ENCODE measurements around the gene CYTH1.

The CYTH1 gene

DNA sequence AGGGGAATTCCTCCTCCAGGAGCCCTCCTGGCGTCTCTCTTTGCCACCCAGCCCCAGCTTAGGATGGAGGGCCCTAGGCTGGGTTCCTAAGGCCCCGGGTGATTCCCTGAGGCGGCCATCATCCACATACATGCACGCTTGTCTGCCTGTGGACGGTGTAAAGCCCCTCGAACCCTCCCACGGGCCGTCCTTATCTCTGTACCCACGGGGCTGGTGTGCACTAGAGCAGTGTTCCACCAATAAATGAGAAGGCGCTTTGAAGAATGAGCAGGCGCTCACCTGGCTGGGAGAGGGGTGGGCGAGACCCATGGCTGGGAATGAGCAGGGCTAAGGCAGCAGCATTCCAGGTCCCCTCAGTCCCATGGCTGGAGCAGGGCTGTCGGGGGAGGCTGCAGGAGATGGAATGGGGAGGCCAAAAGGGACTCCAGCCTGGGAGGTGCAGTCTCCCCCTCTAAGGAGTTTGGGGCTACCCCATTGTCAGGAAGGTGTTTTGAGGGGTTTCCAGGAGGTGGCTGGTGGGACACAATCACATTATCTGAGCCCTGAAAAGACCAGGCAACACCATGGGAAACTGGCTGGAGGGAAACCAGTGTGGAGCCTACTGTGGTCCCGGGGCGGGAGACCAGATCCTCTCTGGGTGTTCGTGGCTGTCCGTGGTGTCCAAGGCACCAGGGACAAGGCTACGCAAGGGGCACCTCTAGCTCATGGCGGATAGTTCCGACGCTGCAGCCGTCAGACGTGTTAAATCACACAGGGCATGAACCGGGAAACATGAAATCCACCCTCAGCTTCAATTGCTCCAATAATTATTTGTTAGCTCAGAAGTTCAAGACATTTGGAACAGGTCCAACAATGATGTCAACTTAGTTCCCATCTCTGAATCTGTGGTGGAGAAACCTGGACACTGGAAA, 117.3 kb downstream of the CYTH1 start:
- H3K36me3 ChIP-seq (ENCODE audit: control insufficient read depth, insufficient read depth, low read length) = peaks cover 5% of the 10 kb centered on the region
- H3K27me3 ChIP-seq (replicated peaks; ENCODE audit: control insufficient read depth, insufficient read depth, low read length) = no peaks in the 10 kb centered on the region
- no peak overlapping the region for H3K4me3 ChIP-seq (replicated peaks; ENCODE audit: low read depth, low read length)
- DNase-seq (ENCODE audit: extremely low read depth, insufficient read length) = no peak
- TF ChIP-seq, protein P1, sequence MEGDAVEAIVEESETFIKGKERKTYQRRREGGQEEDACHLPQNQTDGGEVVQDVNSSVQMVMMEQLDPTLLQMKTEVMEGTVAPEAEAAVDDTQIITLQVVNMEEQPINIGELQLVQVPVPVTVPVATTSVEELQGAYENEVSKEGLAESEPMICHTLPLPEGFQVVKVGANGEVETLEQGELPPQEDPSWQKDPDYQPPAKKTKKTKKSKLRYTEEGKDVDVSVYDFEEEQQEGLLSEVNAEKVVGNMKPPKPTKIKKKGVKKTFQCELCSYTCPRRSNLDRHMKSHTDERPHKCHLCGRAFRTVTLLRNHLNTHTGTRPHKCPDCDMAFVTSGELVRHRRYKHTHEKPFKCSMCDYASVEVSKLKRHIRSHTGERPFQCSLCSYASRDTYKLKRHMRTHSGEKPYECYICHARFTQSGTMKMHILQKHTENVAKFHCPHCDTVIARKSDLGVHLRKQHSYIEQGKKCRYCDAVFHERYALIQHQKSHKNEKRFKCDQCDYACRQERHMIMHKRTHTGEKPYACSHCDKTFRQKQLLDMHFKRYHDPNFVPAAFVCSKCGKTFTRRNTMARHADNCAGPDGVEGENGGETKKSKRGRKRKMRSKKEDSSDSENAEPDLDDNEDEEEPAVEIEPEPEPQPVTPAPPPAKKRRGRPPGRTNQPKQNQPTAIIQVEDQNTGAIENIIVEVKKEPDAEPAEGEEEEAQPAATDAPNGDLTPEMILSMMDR (IDR thresholded peaks at IDR 0.05; ENCODE audit: insufficient read depth, low read length, poor library complexity, severe bottlenecking) = no peak

DNA sequence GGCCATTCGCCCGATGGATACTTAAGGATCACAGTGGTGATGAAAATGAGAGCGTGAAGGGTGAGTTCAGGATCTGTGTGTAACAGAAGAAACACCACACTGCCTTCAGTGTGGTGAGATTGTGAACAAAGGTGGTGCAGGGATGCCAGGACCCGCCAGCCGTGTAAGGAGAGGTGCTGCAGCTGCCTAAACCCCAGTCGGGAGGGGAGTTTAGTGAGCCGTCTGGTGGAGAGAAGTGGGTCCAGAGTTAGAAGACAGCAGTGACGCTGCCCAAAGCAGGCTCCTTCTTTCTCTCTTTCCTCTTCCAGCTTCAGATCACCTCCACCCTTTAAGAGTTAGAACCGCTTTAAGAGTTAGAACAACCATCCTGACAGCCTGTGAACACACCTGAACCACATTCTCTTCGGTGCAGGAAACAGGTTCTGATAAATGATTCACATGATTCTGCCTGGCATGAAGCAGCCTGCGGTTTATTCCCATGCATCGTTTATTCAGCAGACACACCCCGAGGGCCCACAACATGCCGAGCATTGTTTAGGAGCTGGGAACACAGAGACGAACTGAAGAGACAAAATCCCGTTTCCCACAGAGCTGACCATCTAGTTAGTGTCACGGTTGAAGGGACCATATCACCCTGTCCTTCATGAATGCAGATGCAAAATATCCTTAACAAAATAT, 120.8 kb downstream of the CYTH1 start:
- DNase-seq (ENCODE audit: extremely low read depth, insufficient read length) = no peak
- no peak overlapping the region for H3K4me3 ChIP-seq (replicated peaks; ENCODE audit: low read depth, low read length)
- no peaks in the 10 kb centered on the region for H3K36me3 ChIP-seq (ENCODE audit: control insufficient read depth, insufficient read depth, low read length)
- TF ChIP-seq, protein P1 (IDR thresholded peaks at IDR 0.05; ENCODE audit: insufficient read depth, low read length, poor library complexity, severe bottlenecking) = no peak
- no peaks in the 10 kb centered on the region for H3K27me3 ChIP-seq (replicated peaks; ENCODE audit: control insufficient read depth, insufficient read depth, low read length)

DNA sequence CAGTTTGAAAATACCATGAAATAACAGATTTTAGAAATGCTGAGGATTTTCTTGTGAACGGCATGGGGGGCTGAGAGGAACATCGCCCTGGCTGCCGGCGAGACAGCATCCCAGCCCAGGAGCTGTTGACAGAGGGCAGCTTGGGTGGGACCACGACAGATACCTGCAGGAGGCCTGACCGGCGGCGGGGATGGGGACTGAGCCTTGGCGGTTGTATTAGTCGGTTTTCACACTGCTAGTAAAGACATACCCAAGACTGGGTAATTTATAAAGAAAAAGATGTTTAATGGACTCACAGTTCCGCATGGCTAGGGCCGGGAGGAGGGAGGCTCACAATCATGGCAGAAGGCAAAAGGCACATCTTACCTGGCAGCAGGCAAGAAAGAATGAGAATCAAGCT, 122.5 kb downstream of the CYTH1 start:
- TF ChIP-seq, protein P1 (IDR thresholded peaks at IDR 0.05; ENCODE audit: insufficient read depth, low read length, poor library complexity, severe bottlenecking) = no peak
- no peak for DNase-seq (ENCODE audit: extremely low read depth, insufficient read length)
- H3K27me3 ChIP-seq (replicated peaks; ENCODE audit: control insufficient read depth, insufficient read depth, low read length) = no peaks in the 10 kb centered on the region
- no peak overlapping the region for H3K4me3 ChIP-seq (replicated peaks; ENCODE audit: low read depth, low read length)
- H3K36me3 ChIP-seq (ENCODE audit: control insufficient read depth, insufficient read depth, low read length) = no peaks in the 10 kb centered on the region

DNA sequence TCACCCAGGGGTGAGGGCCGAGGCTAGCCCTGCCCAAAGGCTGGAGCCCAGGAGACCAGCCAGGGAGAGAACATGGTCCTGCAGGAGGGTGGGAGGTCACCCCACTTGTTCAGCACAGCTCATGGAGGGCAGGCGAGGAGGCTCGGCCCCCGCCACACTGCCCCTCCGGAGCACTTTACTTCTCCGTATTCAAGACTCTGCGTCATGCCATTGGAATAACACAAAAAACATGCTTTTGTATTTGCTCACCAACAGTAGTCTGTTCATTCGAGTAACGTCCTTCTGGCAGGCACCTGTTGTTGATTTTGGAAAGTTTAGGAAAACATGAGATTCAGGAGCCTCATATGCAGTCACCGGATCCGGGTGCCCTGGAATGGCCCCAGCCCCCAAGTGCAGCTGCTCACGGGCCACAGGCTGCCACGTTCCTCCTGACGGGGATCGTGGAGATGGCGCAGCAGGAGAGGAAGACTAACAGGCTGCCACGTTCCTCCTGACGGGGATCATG, 123.7 kb downstream of the CYTH1 start:
- Histone ChIP-seq H3K36me3 (ENCODE audit: control insufficient read depth, insufficient read depth, low read length) (no peaks in the 10 kb centered on the region), H3K27me3 (replicated peaks; ENCODE audit: control insufficient read depth, insufficient read depth, low read length) (no peaks in the 10 kb centered on the region), H3K4me3 (replicated peaks; ENCODE audit: low read depth, low read length) (no peak overlapping the region)
- no peak for DNase-seq (ENCODE audit: extremely low read depth, insufficient read length)
- TF ChIP-seq, protein P1 (IDR thresholded peaks at IDR 0.05; ENCODE audit: insufficient read depth, low read length, poor library complexity, severe bottlenecking) = no peak

DNA sequence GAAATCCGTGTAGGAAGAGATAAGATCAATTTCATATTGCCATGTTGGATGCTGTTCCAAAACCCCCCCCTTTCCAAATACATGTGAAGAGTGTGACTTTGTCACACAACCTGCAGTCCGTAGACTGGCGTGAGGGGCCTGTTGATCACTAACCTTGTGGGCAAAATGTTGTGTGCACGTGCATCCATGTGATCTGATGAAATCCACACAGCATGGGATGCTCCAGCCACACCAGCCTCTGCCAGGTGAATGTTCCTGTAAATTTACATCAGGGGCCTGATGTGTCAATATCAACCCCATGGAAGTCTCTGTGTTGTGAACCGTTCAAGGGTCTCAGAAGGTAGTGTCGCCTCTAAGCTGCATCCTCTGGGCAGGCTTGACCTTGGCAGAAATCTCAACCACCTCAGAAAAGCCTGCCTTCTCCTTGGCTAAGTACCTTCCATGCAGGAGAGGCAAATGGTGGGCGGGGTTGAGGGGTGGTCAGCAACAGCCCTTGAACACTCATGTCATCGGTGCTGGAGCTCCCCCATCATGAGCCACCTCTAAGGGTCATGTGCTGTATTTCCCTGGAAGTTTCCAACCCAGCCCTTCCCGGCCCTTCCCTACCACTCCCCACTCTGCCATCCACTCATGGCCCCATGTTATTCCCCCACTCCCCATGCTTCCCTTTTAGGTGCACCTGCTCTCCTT, 126.7 kb downstream of the CYTH1 start:
- TF ChIP-seq, protein P1 (IDR thresholded peaks at IDR 0.05; ENCODE audit: insufficient read depth, low read length, poor library complexity, severe bottlenecking) = no peak
- Histone ChIP-seq H3K27me3 (replicated peaks; ENCODE audit: control insufficient read depth, insufficient read depth, low read length) (no peaks in the 10 kb centered on the region), H3K36me3 (ENCODE audit: control insufficient read depth, insufficient read depth, low read length) (no peaks in the 10 kb centered on the region), H3K4me3 (replicated peaks; ENCODE audit: low read depth, low read length) (no peak overlapping the region)
- no peak for DNase-seq (ENCODE audit: extremely low read depth, insufficient read length)
